GM18867 (cell line): ENCODE results near the gene CBL.
A peak's percentile ranks its signal among the peaks of the same experiment; 100 is the strongest.

Experiments used
- ATAC-seq: cut with Tn5 transposase; IDR thresholded peaks from one replicate; pipeline ENCODE4 v1.9.1; 2021; ENCODE audit warnings: mild to moderate bottlenecking, moderate library complexity; ENCODE audit not compliant: unreplicated experiment

Gene CBL

DNA sequence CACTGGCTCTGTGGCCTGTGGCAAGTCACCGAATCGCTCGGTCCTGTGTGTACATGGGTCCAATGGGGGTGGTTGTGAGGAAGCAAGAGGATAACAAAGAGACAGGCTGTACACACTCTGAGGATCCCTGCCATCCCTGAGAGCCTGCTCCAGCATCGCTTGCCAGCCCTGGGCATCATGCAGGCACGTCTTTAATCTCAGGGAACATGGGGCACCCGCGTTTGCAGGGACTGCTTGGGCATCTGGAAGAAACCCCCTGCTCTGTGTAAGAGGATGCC, 135.8 kb downstream of the CBL start:
- no peak for ATAC-seq

DNA sequence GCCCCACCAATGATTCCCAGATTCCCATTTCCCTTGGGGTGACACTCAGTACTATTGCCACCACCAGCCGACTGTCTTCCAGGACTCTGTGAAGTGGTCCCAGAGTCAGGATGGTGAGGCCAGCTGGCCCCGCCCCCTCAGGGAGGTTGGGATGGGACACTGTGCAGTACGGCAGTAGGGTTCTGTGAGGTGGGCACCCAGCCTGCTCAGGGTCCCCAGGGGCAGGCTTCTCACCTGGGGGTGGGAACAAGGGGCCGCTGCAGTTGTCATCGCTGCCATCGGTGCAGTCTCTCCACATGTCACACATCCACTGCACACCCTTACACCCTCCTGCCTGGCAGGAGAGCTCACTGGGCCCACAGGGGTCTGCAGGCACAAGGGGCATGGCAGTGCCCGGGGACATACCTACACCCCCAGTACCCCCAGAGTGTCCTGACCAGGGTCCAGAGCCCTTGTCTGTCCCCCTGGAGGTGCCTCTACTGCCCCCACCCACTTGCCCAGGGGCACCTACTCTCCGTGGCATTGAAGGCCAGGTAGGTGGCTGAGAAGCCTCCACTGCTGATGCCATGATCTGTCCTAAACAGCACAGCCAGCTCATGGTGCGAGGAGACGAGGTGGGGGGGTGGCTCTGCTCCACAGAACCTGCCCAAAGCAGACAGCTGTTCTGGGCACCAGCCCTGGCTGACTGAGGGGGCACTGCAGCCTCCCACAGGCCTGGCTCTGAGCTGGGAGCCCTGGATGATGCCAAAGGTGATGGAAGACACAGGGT, 136.4 kb downstream of the CBL start:
- no peak for ATAC-seq

DNA sequence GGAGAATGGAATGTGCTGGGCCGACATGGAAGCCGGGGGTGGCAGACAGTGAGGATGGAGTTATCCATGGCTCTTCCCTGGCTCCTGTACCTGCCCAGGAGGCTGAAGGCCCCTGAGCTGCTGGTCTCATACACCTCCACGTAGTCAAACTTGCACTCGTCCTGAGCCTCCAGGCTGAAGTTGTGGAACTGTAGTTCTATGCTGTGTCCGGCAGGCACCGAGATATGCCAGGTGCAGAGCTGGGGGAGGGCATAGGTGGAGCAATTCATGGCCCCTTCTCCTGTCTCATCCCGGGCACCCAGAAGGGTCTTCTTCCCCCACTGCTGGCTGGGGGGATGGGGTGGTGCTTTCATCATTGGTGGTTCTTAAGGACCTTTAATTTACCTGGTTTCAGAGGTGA, 137.6 kb downstream of the CBL start:
- no peak for ATAC-seq

DNA sequence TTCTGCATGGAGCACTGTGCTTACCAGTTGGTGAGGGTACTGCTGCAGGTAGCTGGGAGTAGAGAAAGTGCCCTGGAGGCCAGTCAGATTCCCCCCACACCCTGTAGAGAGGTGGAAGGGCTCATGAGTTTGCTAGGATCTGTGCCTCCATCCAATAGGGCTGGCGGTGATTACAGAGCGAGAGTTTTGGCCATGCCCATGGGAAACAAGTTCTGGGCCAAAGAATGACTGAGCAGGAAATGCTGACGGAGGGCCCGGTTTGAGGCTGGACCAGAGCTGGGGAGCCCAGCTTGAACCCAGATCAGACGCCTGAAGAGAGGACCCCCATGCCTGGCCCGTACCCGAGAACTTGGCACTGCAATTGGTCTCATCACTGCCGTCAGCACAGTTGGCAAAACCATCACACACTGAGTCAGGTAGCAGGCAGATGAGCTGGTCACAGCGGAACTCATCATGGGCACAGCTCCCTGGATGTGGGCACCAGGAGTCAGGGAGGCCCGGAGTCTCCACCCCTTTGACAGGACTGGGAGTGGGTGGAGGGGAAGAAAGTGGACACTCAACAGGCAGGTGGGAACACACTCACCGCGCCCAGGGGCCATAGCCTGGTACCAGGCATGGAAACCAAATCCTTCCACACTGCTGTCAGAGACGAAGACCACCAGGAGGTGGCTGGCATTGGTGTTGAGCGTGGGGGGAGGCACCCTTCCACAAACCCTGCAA, 138.3 kb downstream of the CBL start:
- no peak for ATAC-seq

DNA sequence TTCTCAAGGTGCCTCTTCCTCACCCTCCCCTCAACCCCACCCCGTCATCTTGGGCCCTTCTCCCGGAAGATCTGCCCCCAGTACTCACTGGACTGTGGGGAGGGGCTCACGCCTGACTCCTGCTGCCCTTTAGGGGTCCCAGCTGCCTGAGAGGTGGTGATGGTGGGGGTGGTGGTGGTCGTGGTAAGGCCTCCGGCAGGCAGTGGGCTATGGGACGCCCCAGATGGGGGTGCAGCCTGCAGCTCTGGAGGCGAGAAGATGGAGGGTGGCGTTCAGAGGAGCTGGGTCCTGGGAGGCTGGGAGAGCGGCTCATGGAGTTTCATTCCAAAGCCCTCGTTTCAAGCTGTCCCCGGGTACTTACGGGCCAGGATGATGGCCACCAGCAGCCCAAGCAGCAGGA, 139.5 kb downstream of the CBL start:
- ATAC-seq = no peak

DNA sequence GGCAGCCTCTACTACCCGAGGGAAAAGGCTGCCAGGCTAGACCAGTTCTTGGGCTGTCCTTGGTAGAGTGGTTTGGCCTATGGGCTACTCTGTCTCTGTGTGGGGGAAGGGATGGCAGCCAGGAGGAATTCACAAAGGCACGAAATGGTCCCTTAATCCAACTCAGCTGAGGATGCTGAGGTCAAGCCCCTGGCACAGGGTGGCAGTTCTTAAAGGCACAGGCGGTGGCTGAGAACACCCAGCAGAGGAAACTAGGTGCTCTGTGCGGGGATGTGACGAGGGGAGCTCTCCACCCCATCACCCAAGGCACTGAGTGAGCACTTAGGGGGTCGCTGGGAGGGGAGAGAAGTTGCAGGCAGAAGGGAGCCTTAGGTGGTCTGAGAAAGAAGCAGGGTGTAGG, 140.5 kb downstream of the CBL start, which contains the start of gene MFRP:
Gene MFRP (minus strand): TSS at position 101 of the 400 bp plus-strand sequence. CDS start 192 bp downstream, outside the sequence.
- no peak for ATAC-seq

GRCh38 chr11:119347242-119347641, 141.1 kb downstream of the CBL start:
- ATAC-seq = no peak

GRCh38 chr11:119347940-119348605, 141.9 kb downstream of the CBL start:
- ATAC-seq = no peak

- no peak for ATAC-seq
Measured at GRCh38 chr11:119350302-119350701, 144.2 kb downstream of the CBL start.

DNA sequence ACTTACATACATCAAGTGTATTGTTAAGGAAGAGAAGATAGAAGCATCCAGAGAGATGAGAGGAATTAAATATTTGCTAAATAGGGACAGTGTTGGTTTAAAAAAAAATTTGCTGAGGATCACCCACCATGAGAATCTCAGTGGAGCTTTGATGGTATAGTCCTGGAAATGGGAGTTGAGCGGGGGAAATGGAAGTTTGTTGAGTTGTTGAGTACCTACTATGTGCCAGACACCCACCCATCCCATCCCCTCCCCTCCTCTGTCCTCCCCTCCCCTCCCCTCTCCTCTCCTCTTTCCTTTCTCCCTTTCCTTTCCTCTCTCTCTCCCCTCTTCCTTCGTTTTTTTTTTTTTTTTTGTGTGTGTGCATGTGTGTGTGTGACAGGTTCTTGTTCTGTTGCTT, 145.1 kb downstream of the CBL start:
- no peak for ATAC-seq

- no peak for ATAC-seq
Measured at GRCh38 chr11:119352857-119353260, 146.7 kb downstream of the CBL start.

DNA sequence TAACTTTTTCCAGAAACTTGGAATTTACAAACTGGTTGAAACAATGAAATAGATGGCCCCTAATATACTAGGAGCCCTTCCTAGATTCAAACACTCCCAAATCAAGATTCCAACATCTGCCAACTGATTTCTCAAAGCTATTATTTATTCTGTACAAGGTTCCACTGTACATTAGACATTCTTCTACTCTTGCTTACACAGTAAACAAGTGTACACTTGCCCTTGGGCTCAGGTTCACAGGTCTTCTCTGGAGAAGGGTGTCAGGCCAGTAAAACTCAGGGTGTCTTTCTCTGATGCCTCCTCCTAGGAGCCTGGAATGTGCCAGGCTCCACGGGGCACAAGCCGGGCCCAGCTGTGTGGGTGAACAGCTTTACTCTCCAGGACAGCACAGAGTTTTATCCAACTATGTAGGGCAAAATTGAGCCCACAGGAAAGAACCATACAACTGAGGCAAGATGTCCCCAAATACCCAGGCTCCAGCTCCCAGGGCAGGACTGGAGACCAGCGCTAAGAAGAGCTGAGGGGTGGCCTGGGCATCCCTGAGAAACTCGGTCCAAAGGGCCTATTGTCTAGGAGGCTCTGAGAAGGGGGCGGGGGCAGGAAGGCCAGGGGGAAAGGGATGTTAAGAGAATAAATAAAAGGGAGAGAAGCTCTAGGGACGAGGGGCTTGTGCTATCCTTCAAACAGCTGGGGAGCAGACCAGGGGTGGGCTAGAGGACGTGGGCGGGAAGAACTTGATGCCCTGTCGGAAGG, 149.1 kb downstream of the CBL start:
- ATAC-seq = no peak

- ATAC-seq = peak; percentile 69
Measured at GRCh38 chr11:119356349-119357031, 150.4 kb downstream of the CBL start.

- ATAC-seq = no peak
Measured at GRCh38 chr11:119357074-119357473, 150.9 kb downstream of the CBL start.
